HL-60 (cell line): Measurements from ENCODE around the gene TMEM63B.

ENCODE experiments used
- DNase-seq, 2 experiments: peaks; one replicate each; pipeline ENCODE4 v3.0.0-alpha.2; 2010 to 2020; ENCODE audit warnings: low read depth in 1 of 2, low spot score in 1 of 2
- H3K27ac ChIP-seq: fragments of 250-450 bp; sonication (Bioruptor Pico); replicated peaks from 2 replicates; pipeline ENCODE4 v1.5.1; 2020; ENCODE audit warnings: mild to moderate bottlenecking, moderate library complexity
- H3K27me3 ChIP-seq: fragments of 250-450 bp; sonication (Bioruptor Pico); 2 replicates; pipeline ENCODE4 v1.5.1; 2021; ENCODE audit warnings: mild to moderate bottlenecking, moderate library complexity; ENCODE audit not compliant: insufficient read depth, poor library complexity, severe bottlenecking
- H3K4me3 ChIP-seq: replicated peaks from 2 replicates; pipeline ENCODE4 v1.5.1; 2011; ENCODE audit warnings: mild to moderate bottlenecking, control low read depth, low read length; ENCODE audit not compliant: insufficient read depth
- GABPA ChIP-seq: IDR thresholded peaks from 2 replicates; pipeline ENCODE4 v1.6.1; 2012; ENCODE audit warnings: low read depth
- POLR2AphosphoS5 ChIP-seq: IDR thresholded peaks from 2 replicates; pipeline ENCODE4 v1.6.1; 2012; ENCODE audit warnings: low read depth
- REST ChIP-seq: IDR thresholded peaks from 2 replicates; pipeline ENCODE4 v1.6.1; 2012; ENCODE audit warnings: low read depth; ENCODE audit not compliant: insufficient replicate concordance
- SPI1 ChIP-seq: IDR thresholded peaks from 2 replicates; pipeline ENCODE4 v1.6.1; 2012; ENCODE audit warnings: low read depth, mild to moderate bottlenecking, borderline replicate concordance
- TF ChIP-seq, protein P1 (sequence below): IDR thresholded peaks from one replicate; pipeline ENCODE4 v1.5.1; 2011; ENCODE audit warnings: low read length, control low read depth, inconsistent platforms; ENCODE audit not compliant: insufficient read depth

TMEM63B gene

GRCh38 chr6:44086931-44087574 lies 40.3 kb upstream of the TMEM63B start:
- Histone ChIP-seq H3K27ac (no peak overlapping the region), H3K4me3 (no peak overlapping the region), H3K27me3 (no peaks in the 10 kb centered on the region)
- TF ChIP-seq, protein P1, sequence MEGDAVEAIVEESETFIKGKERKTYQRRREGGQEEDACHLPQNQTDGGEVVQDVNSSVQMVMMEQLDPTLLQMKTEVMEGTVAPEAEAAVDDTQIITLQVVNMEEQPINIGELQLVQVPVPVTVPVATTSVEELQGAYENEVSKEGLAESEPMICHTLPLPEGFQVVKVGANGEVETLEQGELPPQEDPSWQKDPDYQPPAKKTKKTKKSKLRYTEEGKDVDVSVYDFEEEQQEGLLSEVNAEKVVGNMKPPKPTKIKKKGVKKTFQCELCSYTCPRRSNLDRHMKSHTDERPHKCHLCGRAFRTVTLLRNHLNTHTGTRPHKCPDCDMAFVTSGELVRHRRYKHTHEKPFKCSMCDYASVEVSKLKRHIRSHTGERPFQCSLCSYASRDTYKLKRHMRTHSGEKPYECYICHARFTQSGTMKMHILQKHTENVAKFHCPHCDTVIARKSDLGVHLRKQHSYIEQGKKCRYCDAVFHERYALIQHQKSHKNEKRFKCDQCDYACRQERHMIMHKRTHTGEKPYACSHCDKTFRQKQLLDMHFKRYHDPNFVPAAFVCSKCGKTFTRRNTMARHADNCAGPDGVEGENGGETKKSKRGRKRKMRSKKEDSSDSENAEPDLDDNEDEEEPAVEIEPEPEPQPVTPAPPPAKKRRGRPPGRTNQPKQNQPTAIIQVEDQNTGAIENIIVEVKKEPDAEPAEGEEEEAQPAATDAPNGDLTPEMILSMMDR = no peak
- no peak for TF ChIP-seq POLR2AphosphoS5
- no peak for TF ChIP-seq GABPA
- no peak for TF ChIP-seq REST
- TF ChIP-seq SPI1 = no peak
- no peak for DNase-seq

GRCh38 chr6:44087623-44088022 lies 39.7 kb upstream of the TMEM63B start:
- TF ChIP-seq REST (no peak), GABPA (no peak), POLR2AphosphoS5 (no peak), SPI1 (no peak)
- TF ChIP-seq, protein P1 = no peak
- Histone ChIP-seq H3K27me3 (no peaks in the 10 kb centered on the region), H3K27ac (no peak overlapping the region), H3K4me3 (no peak overlapping the region)
- no peak for DNase-seq

DNA sequence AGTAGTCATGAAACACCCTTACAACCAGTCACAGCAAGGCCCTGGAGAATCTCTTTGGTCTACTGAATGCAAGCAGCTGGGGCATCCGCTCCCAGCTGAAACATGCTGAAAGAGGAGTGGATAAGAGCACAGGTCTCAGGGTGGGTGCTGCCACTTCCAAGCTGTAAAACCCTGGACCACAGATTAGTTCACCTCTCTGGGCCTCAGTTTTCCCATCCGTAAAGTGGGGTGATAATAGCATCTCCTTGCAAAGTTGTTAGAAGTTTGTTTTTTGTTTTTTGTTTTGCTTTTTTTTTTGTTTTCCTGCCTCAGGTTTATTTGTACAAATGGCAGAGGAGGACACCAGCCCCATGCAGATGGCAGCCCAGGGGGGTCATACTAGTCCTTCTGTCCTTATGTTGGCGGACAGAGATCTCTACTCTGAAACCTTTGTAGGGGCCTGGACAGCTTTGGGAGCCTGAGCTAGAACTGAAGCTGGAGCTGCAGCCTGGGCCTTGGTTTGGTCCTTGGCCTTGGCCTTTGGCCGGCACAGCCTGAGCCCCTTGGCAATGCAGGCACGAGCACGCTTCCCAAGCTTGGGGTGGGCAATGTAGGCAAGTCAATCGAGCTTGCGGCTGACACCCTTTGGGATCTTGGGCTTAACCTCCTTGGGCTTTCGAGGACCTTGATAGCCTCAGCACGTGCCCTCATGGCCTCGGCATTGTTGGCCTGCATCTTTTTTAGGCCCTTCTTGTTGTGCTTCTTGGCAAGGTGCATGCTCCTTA lies 38.3 kb upstream of the TMEM63B start:
- no peaks in the 10 kb centered on the region for H3K27me3 ChIP-seq
- H3K4me3 ChIP-seq = no peak overlapping the region
- TF ChIP-seq, protein P1 = no peak
- TF ChIP-seq SPI1 (no peak), REST (no peak), POLR2AphosphoS5 (no peak), GABPA (no peak)
- DNase-seq = no peak
- H3K27ac ChIP-seq = no peak overlapping the region
